GM12878 (cell line): ENCODE data around the gene FNDC3B. TPM values are rescaled to one million over a fixed set of nuclear protein-coding genes. Genes with fewer than 3 reads are reported as not detected.
A peak's percentile ranks its signal among the peaks of the same experiment; 100 is the strongest.

Source experiments
- CHD1 ChIP-seq: IDR thresholded peaks from 2 replicates; pipeline ENCODE4 v1.6.1; 2012; ENCODE audit warnings: low read depth, low read length, improper control_type of control experiment
- GATAD2B ChIP-seq: fragments of 450-650 bp; conservative IDR thresholded peaks from 2 replicates; pipeline ENCODE4 v1.6.1; 2017; ENCODE audit warnings: low read depth, mild to moderate bottlenecking, moderate library complexity
- IKZF1 ChIP-seq: fragments of 450-650 bp; conservative IDR thresholded peaks from 2 replicates; pipeline ENCODE4 v1.6.1; 2017; ENCODE audit warnings: antibody characterized with exemption, mild to moderate bottlenecking
- JUND ChIP-seq: IDR thresholded peaks from 2 replicates; pipeline ENCODE4 v1.6.1; 2012; ENCODE audit warnings: low read depth, mild to moderate bottlenecking, low read length, improper control_type of control experiment, moderate library complexity
- MEF2B ChIP-seq: fragments of 450-650 bp; IDR thresholded peaks from 2 replicates; pipeline ENCODE4 v1.6.1; 2018; ENCODE audit warnings: mild to moderate bottlenecking, moderate library complexity; ENCODE audit not compliant: partially characterized antibody, poor library complexity, severe bottlenecking
- NFIC ChIP-seq: IDR thresholded peaks from 2 replicates; pipeline ENCODE4 v1.6.1; 2012; ENCODE audit warnings: low read depth, mild to moderate bottlenecking, inconsistent platforms, low read length, moderate library complexity
- NFYA ChIP-seq: IDR thresholded peaks from 2 replicates; pipeline ENCODE4 v1.6.1; 2011; ENCODE audit warnings: low read depth, mild to moderate bottlenecking, low read length, improper control_type of control experiment, borderline replicate concordance
- NR2C1 ChIP-seq: fragments of 450-650 bp; IDR thresholded peaks from 2 replicates; pipeline ENCODE4 v1.6.1; 2017; ENCODE audit warnings: antibody characterized with exemption, mild to moderate bottlenecking, moderate library complexity
- PAX5 ChIP-seq: IDR thresholded peaks from 2 replicates; pipeline ENCODE4 v1.6.1; 2011; ENCODE audit warnings: low read depth, low read length, borderline replicate concordance
- SMARCA5 ChIP-seq: fragments of 450-650 bp; IDR thresholded peaks from 2 replicates; pipeline ENCODE4 v1.6.1; 2017; ENCODE audit warnings: mild to moderate bottlenecking
- SUPT20H ChIP-seq: IDR thresholded peaks from 2 replicates; pipeline ENCODE4 v1.6.1; 2011; ENCODE audit warnings: low read depth, mild to moderate bottlenecking, low read length, moderate library complexity, borderline replicate concordance; ENCODE audit not compliant: control insufficient read depth
- polyA plus RNA-seq, 11 experiments: library from polyadenylated mRNA; depleted of rRNA in 4 of 11; unstranded in 6 of 11; stranded (reverse) in 5 of 11; fragments of >200 nt; fragmentation: Nextera tagmentation in 4 of 11; fragmentation: Illumina TruSeq in 1 of 11; extraction: Ambion mirVana in 4 of 11; extraction: Trizol in 1 of 11; gene quantifications; 1 replicate in 1 of 11; 2 replicates in 10 of 11; pipeline versions ENCODE4 v1.2.1 to v1.2.3, GENCODE V29; 2011 to 2016; ENCODE audit warnings: inconsistent platforms in 2 of 11, missing spikeins in 2 of 11, low read depth in 1 of 11
- total RNA-seq, 4 experiments: library from RNA; depleted of rRNA in 3 of 4; stranded (reverse); fragments of >200 nt in 3 of 4; fragmentation: Illumina TruSeq in 1 of 4; extraction: Trizol in 1 of 4; gene quantifications; 2 replicates each; pipeline versions ENCODE4 v1.2.1 to v1.2.3, GENCODE V29; 2013 to 2021
- TF ChIP-seq, protein P1 (sequence below): fragments of 450-650 bp; IDR thresholded peaks from 2 replicates; pipeline ENCODE4 v1.6.1; 2017; ENCODE audit warnings: low read depth, mild to moderate bottlenecking, moderate library complexity
- TF ChIP-seq, protein P2 (sequence below): fragments of 450-650 bp; conservative IDR thresholded peaks from 2 replicates; pipeline ENCODE4 v1.6.1; 2017; ENCODE audit warnings: mild to moderate bottlenecking, moderate library complexity
- TF ChIP-seq, protein P3 (sequence below): fragments of 450-650 bp; IDR thresholded peaks from 2 replicates; pipeline ENCODE4 v1.6.1; 2016; ENCODE audit warnings: mild to moderate bottlenecking
- TF ChIP-seq, protein P4 (sequence below): IDR thresholded peaks from 2 replicates; pipeline ENCODE4 v1.6.1; 2012; ENCODE audit warnings: low read length, inconsistent platforms
- TF ChIP-seq, protein P5 (sequence below): fragments of 450-650 bp; IDR thresholded peaks from 2 replicates; pipeline ENCODE4 v1.6.1; 2016; ENCODE audit warnings: mild to moderate bottlenecking, moderate library complexity, borderline replicate concordance

Gene FNDC3B
- total and polyA plus RNA-seq, 10 of the 15 experiments (the other 5 are each of a cell fraction or from before 2014, with no cell fraction given) = 7.9 to 35.0 (median 18.5) TPM

DNA sequence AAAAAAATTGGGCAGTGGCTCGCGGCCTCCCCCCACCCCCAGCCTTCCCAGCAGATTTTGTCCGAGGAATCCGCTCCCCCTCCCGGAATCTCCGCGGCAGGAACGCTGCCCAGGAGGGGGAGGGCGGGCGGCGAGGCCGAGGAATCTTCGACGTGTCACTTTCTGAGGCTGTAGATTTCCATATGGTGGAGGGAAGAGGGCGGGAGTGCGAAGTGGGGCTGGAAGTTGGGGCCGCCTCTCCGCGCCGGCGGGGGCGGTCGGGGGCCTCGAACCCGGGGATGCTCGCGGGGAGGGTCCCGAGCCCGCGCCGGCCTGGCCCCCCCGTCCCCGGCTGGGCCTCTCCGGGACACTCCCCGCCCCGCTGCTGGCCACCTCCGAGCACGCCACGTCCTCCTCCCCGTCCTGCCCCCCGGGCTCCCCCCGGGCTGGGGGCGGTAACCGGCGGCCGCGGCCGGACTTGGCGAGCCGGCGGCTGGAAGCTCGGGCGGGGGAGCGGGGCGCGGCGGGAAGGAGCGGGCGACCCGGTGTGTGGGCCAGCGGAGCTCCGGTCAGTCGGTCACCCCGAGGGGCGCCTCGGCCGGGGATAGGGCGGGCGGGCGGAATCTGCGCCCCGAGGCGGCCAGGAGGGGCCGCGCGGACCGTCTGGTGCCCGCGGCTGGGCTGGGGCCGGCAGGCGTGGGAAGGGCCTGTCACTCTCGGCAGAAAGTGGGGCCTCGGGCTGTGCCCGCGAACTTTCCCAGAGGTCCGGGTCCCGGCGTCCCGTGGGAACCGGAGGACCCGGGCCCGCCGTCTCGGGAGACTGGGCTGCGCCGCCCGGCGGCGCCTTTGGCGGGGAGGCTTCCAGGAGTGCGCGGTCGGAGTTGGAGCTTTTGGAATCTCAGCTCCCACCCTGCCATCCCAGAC lies 951 bp downstream of the FNDC3B start (continued):
- TF ChIP-seq MEF2B = peak; percentile 42
- TF ChIP-seq, protein P1, sequence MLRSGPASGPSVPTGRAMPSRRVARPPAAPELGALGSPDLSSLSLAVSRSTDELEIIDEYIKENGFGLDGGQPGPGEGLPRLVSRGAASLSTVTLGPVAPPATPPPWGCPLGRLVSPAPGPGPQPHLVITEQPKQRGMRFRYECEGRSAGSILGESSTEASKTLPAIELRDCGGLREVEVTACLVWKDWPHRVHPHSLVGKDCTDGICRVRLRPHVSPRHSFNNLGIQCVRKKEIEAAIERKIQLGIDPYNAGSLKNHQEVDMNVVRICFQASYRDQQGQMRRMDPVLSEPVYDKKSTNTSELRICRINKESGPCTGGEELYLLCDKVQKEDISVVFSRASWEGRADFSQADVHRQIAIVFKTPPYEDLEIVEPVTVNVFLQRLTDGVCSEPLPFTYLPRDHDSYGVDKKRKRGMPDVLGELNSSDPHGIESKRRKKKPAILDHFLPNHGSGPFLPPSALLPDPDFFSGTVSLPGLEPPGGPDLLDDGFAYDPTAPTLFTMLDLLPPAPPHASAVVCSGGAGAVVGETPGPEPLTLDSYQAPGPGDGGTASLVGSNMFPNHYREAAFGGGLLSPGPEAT = no peak
- TF ChIP-seq PAX5 = no peak
- TF ChIP-seq JUND = no peak
- TF ChIP-seq SUPT20H = no peak
- TF ChIP-seq, protein P2, sequence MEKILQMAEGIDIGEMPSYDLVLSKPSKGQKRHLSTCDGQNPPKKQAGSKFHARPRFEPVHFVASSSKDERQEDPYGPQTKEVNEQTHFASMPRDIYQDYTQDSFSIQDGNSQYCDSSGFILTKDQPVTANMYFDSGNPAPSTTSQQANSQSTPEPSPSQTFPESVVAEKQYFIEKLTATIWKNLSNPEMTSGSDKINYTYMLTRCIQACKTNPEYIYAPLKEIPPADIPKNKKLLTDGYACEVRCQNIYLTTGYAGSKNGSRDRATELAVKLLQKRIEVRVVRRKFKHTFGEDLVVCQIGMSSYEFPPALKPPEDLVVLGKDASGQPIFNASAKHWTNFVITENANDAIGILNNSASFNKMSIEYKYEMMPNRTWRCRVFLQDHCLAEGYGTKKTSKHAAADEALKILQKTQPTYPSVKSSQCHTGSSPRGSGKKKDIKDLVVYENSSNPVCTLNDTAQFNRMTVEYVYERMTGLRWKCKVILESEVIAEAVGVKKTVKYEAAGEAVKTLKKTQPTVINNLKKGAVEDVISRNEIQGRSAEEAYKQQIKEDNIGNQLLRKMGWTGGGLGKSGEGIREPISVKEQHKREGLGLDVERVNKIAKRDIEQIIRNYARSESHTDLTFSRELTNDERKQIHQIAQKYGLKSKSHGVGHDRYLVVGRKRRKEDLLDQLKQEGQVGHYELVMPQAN = 0 out of 2 replicates have a peak, but pooled peaks have one; percentile 48
- TF ChIP-seq, protein P3, sequence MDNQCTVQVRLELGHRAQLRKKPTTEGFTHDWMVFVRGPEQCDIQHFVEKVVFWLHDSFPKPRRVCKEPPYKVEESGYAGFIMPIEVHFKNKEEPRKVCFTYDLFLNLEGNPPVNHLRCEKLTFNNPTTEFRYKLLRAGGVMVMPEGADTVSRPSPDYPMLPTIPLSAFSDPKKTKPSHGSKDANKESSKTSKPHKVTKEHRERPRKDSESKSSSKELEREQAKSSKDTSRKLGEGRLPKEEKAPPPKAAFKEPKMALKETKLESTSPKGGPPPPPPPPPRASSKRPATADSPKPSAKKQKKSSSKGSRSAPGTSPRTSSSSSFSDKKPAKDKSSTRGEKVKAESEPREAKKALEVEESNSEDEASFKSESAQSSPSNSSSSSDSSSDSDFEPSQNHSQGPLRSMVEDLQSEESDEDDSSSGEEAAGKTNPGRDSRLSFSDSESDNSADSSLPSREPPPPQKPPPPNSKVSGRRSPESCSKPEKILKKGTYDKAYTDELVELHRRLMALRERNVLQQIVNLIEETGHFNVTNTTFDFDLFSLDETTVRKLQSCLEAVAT = no peak
- peak; percentile 60; the same call in 1 of the 2 replicates for TF ChIP-seq SMARCA5
- 0 out of 2 replicates have a peak, but pooled peaks have one; percentile 43 for TF ChIP-seq CHD1
- TF ChIP-seq, protein P4, sequence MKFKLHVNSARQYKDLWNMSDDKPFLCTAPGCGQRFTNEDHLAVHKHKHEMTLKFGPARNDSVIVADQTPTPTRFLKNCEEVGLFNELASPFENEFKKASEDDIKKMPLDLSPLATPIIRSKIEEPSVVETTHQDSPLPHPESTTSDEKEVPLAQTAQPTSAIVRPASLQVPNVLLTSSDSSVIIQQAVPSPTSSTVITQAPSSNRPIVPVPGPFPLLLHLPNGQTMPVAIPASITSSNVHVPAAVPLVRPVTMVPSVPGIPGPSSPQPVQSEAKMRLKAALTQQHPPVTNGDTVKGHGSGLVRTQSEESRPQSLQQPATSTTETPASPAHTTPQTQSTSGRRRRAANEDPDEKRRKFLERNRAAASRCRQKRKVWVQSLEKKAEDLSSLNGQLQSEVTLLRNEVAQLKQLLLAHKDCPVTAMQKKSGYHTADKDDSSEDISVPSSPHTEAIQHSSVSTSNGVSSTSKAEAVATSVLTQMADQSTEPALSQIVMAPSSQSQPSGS = no peak
- TF ChIP-seq GATAD2B = peak; percentile 59; the same call in 1 of the 2 replicates
- TF ChIP-seq, protein P5, sequence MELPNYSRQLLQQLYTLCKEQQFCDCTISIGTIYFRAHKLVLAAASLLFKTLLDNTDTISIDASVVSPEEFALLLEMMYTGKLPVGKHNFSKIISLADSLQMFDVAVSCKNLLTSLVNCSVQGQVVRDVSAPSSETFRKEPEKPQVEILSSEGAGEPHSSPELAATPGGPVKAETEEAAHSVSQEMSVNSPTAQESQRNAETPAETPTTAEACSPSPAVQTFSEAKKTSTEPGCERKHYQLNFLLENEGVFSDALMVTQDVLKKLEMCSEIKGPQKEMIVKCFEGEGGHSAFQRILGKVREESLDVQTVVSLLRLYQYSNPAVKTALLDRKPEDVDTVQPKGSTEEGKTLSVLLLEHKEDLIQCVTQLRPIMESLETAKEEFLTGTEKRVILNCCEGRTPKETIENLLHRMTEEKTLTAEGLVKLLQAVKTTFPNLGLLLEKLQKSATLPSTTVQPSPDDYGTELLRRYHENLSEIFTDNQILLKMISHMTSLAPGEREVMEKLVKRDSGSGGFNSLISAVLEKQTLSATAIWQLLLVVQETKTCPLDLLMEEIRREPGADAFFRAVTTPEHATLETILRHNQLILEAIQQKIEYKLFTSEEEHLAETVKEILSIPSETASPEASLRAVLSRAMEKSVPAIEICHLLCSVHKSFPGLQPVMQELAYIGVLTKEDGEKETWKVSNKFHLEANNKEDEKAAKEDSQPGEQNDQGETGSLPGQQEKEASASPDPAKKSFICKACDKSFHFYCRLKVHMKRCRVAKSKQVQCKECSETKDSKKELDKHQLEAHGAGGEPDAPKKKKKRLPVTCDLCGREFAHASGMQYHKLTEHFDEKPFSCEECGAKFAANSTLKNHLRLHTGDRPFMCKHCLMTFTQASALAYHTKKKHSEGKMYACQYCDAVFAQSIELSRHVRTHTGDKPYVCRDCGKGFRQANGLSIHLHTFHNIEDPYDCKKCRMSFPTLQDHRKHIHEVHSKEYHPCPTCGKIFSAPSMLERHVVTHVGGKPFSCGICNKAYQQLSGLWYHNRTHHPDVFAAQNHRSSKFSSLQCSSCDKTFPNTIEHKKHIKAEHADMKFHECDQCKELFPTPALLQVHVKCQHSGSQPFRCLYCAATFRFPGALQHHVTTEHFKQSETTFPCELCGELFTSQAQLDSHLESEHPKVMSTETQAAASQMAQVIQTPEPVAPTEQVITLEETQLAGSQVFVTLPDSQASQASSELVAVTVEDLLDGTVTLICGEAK = no peak
- no peak for TF ChIP-seq NFYA
- no peak for TF ChIP-seq NR2C1
- peak; percentile 75 for TF ChIP-seq IKZF1
- no peak for TF ChIP-seq NFIC
